GM10248 (cell line): Measurements from ENCODE around the gene RASA3.
A peak's percentile ranks its signal among the peaks of the same experiment; 100 is the strongest.

Source experiments
- CTCF ChIA-PET: fragments of 300-600 bp; sonication (Branson Sonifier 250); formaldehyde crosslinking; extraction: SDS; loops from one replicate; lab custom pipeline; 2021; ENCODE audit warnings: antibody characterized with exemption; lab: Yijun Ruan, JAX
- POLR2A ChIA-PET: fragments of 350-650 bp; sonication (Branson Sonifier 250); formaldehyde crosslinking; extraction: SDS; loops from one replicate; lab custom pipeline; 2020; ENCODE audit warnings: antibody characterized with exemption; lab: Yijun Ruan, JAX
- DNase-seq: peaks from one replicate; pipeline ENCODE4 v3.0.0; 2012; ENCODE audit errors: extremely low spot score
- CTCF ChIP-seq: IDR thresholded peaks from 2 replicates; pipeline ENCODE4 v1.5.1; 2012; ENCODE audit warnings: mild to moderate bottlenecking, low read depth; ENCODE audit errors: extremely low read depth, missing control alignments, control extremely low read depth

Gene RASA3

GRCh38 chr13:113935001-113935844, 197.2 kb downstream of the RASA3 start:
- POLR2A ChIA-PET: no interaction called here
- no peak for TF ChIP-seq CTCF
- DNase-seq: no peak
- CTCF ChIA-PET: no interaction called here

GRCh38 chr13:113934576-113934975, 197.8 kb downstream of the RASA3 start:
- DNase-seq: no peak
- no peak for TF ChIP-seq CTCF
- ChIA-PET POLR2A (no interaction called here), CTCF (no interaction called here)

GRCh38 chr13:113933901-113934300, 198.5 kb downstream of the RASA3 start:
- no peak for TF ChIP-seq CTCF
- ChIA-PET POLR2A (no interaction called here), CTCF (interaction anchor here (0.8 to 1.1 kb wide), 2 partner anchors 10 to 130 kb away, joined by 3 to 4 read pairs; no protein-coding TSS in a partner anchor)
- no peak for DNase-seq

GRCh38 chr13:113931841-113932459, 200.5 kb downstream of the RASA3 start:
- TF ChIP-seq CTCF: no peak
- CTCF ChIA-PET: interaction anchor here (0.9 kb wide), 1 partner anchor 28 kb away, joined by 3 read pairs; no protein-coding TSS in a partner anchor
- no peak for DNase-seq
- POLR2A ChIA-PET: no interaction called here

- ChIA-PET POLR2A (no interaction called here), CTCF (no interaction called here)
- peak; percentile 66 for DNase-seq
- no peak for TF ChIP-seq CTCF
Measured at GRCh38 chr13:113930671-113931637, 201.5 kb downstream of the RASA3 start.
